Neuronal stem cell (in vitro differentiated cells): ENCODE results near the gene FAM124A.

Source experiments
- DNase-seq: peaks from one replicate; pipeline ENCODE4 v3.0.0-alpha.2; 2013; ENCODE audit warnings: low spot score
- H2AFZ ChIP-seq: one replicate; pipeline ENCODE4 v1.6.1; 2013; ENCODE audit warnings: mild to moderate bottlenecking, low read length, inconsistent platforms
- H2AK5ac ChIP-seq: 2 replicates; pipeline ENCODE4 v1.6.1; 2013; ENCODE audit warnings: low read depth, mild to moderate bottlenecking, inconsistent platforms, low read length, moderate library complexity, mixed read lengths
- H2BK120ac ChIP-seq: 2 replicates; pipeline ENCODE4 v1.6.1; 2013; ENCODE audit warnings: low read depth, mild to moderate bottlenecking, inconsistent platforms, low read length, moderate library complexity, mixed read lengths
- H2BK12ac ChIP-seq: one replicate; pipeline ENCODE4 v1.6.1; 2013; ENCODE audit warnings: low read length, inconsistent platforms
- H2BK15ac ChIP-seq: 2 replicates; pipeline ENCODE4 v1.6.1; 2013; ENCODE audit warnings: mild to moderate bottlenecking, low read length, inconsistent platforms, mixed read lengths
- H2BK5ac ChIP-seq: one replicate; pipeline ENCODE4 v1.6.1; 2013; ENCODE audit warnings: inconsistent platforms, mild to moderate bottlenecking, low read length, moderate library complexity
- H3K14ac ChIP-seq: one replicate; pipeline ENCODE4 v1.6.1; 2013; ENCODE audit warnings: low read length, inconsistent platforms
- H3K18ac ChIP-seq: 2 replicates; pipeline ENCODE4 v1.6.1; 2013; ENCODE audit warnings: low read length, inconsistent platforms
- H3K23ac ChIP-seq: 2 replicates; pipeline ENCODE4 v1.6.1; 2013; ENCODE audit warnings: low read depth, mild to moderate bottlenecking, mixed read lengths, low read length, inconsistent platforms; ENCODE audit not compliant: poor library complexity
- H3K27ac ChIP-seq: replicated peaks from 3 replicates; pipeline ENCODE4 v1.5.1; 2013; ENCODE audit warnings: low read length, inconsistent platforms
- H3K27me3 ChIP-seq, 3 experiments: 2 replicates each; pipeline ENCODE4 v1.6.1; 2013; ENCODE audit warnings: low read length in 3 of 3, mild to moderate bottlenecking in 2 of 3, inconsistent platforms in 1 of 3, low read depth in 1 of 3, mixed read lengths in 1 of 3, moderate library complexity in 1 of 3; ENCODE audit not compliant: control insufficient read depth in 3 of 3, insufficient read depth in 3 of 3
- H3K36me3 ChIP-seq, 2 donors: replicated peaks in 1 of 2; 2 replicates each; pipeline ENCODE4 v1.6.1; 2013; ENCODE audit warnings: low read length in 2 of 2; ENCODE audit not compliant: control insufficient read depth in 2 of 2, insufficient read depth in 2 of 2
- H3K4ac ChIP-seq: 2 replicates; pipeline ENCODE4 v1.6.1; 2013; ENCODE audit warnings: inconsistent platforms, mild to moderate bottlenecking, low read length, moderate library complexity
- H3K4me1 ChIP-seq, 2 donors: 1 replicate in 1 of 2; 2 replicates in 1 of 2; pipeline ENCODE4 v1.6.1; 2013; ENCODE audit warnings: low read length in 2 of 2, low read depth in 1 of 2; ENCODE audit not compliant: control insufficient read depth in 2 of 2, insufficient read depth in 1 of 2
- H3K4me2 ChIP-seq: one replicate; pipeline ENCODE4 v1.6.1; 2013; ENCODE audit warnings: mild to moderate bottlenecking, low read length, inconsistent platforms; ENCODE audit not compliant: insufficient read depth, poor library complexity, severe bottlenecking
- H3K4me3 ChIP-seq, 2 donors: 2 replicates each; pipeline ENCODE4 v1.5.1; 2013; ENCODE audit warnings: low read length in 2 of 2, mild to moderate bottlenecking in 2 of 2, inconsistent platforms in 1 of 2, moderate library complexity in 1 of 2
- H3K79me1 ChIP-seq: one replicate; pipeline ENCODE4 v1.6.1; 2013; ENCODE audit warnings: low read depth, mild to moderate bottlenecking, inconsistent platforms, low read length, moderate library complexity
- H3K9ac ChIP-seq: one replicate; pipeline ENCODE4 v1.6.1; 2013; ENCODE audit warnings: mild to moderate bottlenecking, low read depth, low read length, inconsistent platforms; ENCODE audit not compliant: poor library complexity
- H3K9me3 ChIP-seq, 2 donors: replicated peaks in 1 of 2; 2 replicates each; pipeline versions ENCODE3 to v1.6.1; 2013; ENCODE audit warnings: low read length in 2 of 2, mild to moderate bottlenecking in 2 of 2, inconsistent platforms in 1 of 2, low read depth in 1 of 2, mixed read lengths in 1 of 2, moderate library complexity in 1 of 2; ENCODE audit not compliant: control insufficient read depth in 2 of 2, insufficient read depth in 1 of 2
- H4K8ac ChIP-seq: one replicate; pipeline ENCODE4 v1.6.1; 2013; ENCODE audit warnings: low read depth, mild to moderate bottlenecking, inconsistent platforms, low read length, moderate library complexity
- H4K91ac ChIP-seq: one replicate; pipeline ENCODE4 v1.6.1; 2013; ENCODE audit warnings: low read length, low read depth, mild to moderate bottlenecking, inconsistent platforms; ENCODE audit not compliant: poor library complexity
- WGBS, 2 donors: extraction: QIAGEN DNeasy Blood & Tissue Kit; methylation state at CpG; one replicate each; pipeline ENCODE4 v1.1.7; 2013; ENCODE audit warnings: missing lambda C conversion rate in 2 of 2, mixed read lengths in 1 of 2; ENCODE audit not compliant: insufficient read length in 2 of 2, insufficient replicate concordance in 1 of 2; ENCODE audit errors: extremely low coverage in 2 of 2; 5-methylcytosine and 5-hydroxymethylcytosine counted together

The FAM124A gene

GRCh38 chr13:51178456-51179074 lies 43.6 kb upstream of the FAM124A start:
- no peak overlapping the region for H2BK15ac ChIP-seq
- H3K9ac ChIP-seq: no peak overlapping the region
- H3K4me2 ChIP-seq: no peak overlapping the region
- H2BK5ac ChIP-seq: no peak overlapping the region
- no CpG with 5 or more reads among the region's 4 CpGs for WGBS, 2 donors
- no peak overlapping the region for H2BK12ac ChIP-seq
- H3K9me3 ChIP-seq: no peaks in the 10 kb centered on the region
- H3K27ac ChIP-seq: no peak overlapping the region
- H3K27me3 ChIP-seq: peaks cover 0 to 25% (median 0%) of the 10 kb centered on the region in 3 experiments
- H3K36me3 ChIP-seq: no peaks in the 10 kb centered on the region
- H3K4ac ChIP-seq: no peak overlapping the region
- H4K8ac ChIP-seq: no peak overlapping the region
- no peak overlapping the region for H4K91ac ChIP-seq
- H3K23ac ChIP-seq: no peak overlapping the region
- no peaks in the 10 kb centered on the region for H3K4me1 ChIP-seq
- H2BK120ac ChIP-seq: no peak overlapping the region
- no peak for DNase-seq
- no peak overlapping the region for H3K4me3 ChIP-seq
- no peak overlapping the region for H2AK5ac ChIP-seq
- no peak overlapping the region for H2AFZ ChIP-seq
- H3K79me1 ChIP-seq: no peaks in the 10 kb centered on the region
- H3K14ac ChIP-seq: no peak overlapping the region
- no peak overlapping the region for H3K18ac ChIP-seq

- DNase-seq: no peak
- Histone ChIP-seq H3K36me3 (no peaks in the 10 kb centered on the region), H2AFZ (no peak overlapping the region), H3K4me1 (no peaks in the 10 kb centered on the region), H4K8ac (no peak overlapping the region), H3K14ac (no peak overlapping the region), H4K91ac (no peak overlapping the region), H3K4me2 (no peak overlapping the region), H3K9me3 (no peaks in the 10 kb centered on the region), H3K4me3 (no peak overlapping the region), H2BK120ac (no peak overlapping the region), H3K27ac (no peak overlapping the region), H3K9ac (no peak overlapping the region), H2AK5ac (no peak overlapping the region), H3K79me1 (no peaks in the 10 kb centered on the region), H3K27me3 (peaks cover 0 to 25% (median 0%) of the 10 kb centered on the region in 3 experiments), H2BK5ac (no peak overlapping the region), H2BK12ac (no peak overlapping the region), H3K18ac (no peak overlapping the region), H3K23ac (no peak overlapping the region), H3K4ac (no peak overlapping the region), H2BK15ac (no peak overlapping the region)
- no CpG with 5 or more reads among the region's 5 CpGs for WGBS, 2 donors
Measured at GRCh38 chr13:51179432-51179971, 42.7 kb upstream of the FAM124A start.

GRCh38 chr13:51180853-51181511 lies 41.2 kb upstream of the FAM124A start:
- H2BK12ac ChIP-seq: no peak overlapping the region
- H3K23ac ChIP-seq: no peak overlapping the region
- H2BK15ac ChIP-seq: no peak overlapping the region
- no peak overlapping the region for H3K4ac ChIP-seq
- no peak overlapping the region for H4K8ac ChIP-seq
- peaks cover 0 to 25% (median 0%) of the 10 kb centered on the region in 3 experiments for H3K27me3 ChIP-seq
- no peak overlapping the region for H3K27ac ChIP-seq
- H3K14ac ChIP-seq: no peak overlapping the region
- H3K4me2 ChIP-seq: no peak overlapping the region
- H4K91ac ChIP-seq: no peak overlapping the region
- DNase-seq: no peak
- H2BK5ac ChIP-seq: no peak overlapping the region
- no peak overlapping the region for H3K18ac ChIP-seq
- H2AFZ ChIP-seq: no peak overlapping the region
- H3K9ac ChIP-seq: no peak overlapping the region
- H3K36me3 ChIP-seq: no peaks in the 10 kb centered on the region
- H3K79me1 ChIP-seq: no peaks in the 10 kb centered on the region
- no peaks in the 10 kb centered on the region for H3K9me3 ChIP-seq
- H3K4me3 ChIP-seq: no peak overlapping the region
- H2BK120ac ChIP-seq: no peak overlapping the region
- no CpG with 5 or more reads among the region's 2 CpGs for WGBS, 2 donors
- H2AK5ac ChIP-seq: no peak overlapping the region
- no peaks in the 10 kb centered on the region for H3K4me1 ChIP-seq

GRCh38 chr13:51181786-51182383 lies 40.3 kb upstream of the FAM124A start:
- H3K9me3 ChIP-seq: no peaks in the 10 kb centered on the region
- no peak overlapping the region for H3K4me3 ChIP-seq
- H3K4me2 ChIP-seq: no peak overlapping the region
- H3K4ac ChIP-seq: no peak overlapping the region
- peaks cover 0 to 25% (median 0%) of the 10 kb centered on the region in 3 experiments for H3K27me3 ChIP-seq
- H2BK5ac ChIP-seq: no peak overlapping the region
- H3K18ac ChIP-seq: no peak overlapping the region
- H2AFZ ChIP-seq: no peak overlapping the region
- no peak overlapping the region for H2BK12ac ChIP-seq
- no peak overlapping the region for H3K14ac ChIP-seq
- WGBS, 2 donors: no CpG with 5 or more reads among the region's 4 CpGs
- no peaks in the 10 kb centered on the region for H3K36me3 ChIP-seq
- no peak overlapping the region for H3K27ac ChIP-seq
- no peaks in the 10 kb centered on the region for H3K4me1 ChIP-seq
- H2BK120ac ChIP-seq: no peak overlapping the region
- no peak overlapping the region for H3K23ac ChIP-seq
- no peak overlapping the region for H2AK5ac ChIP-seq
- no peak overlapping the region for H2BK15ac ChIP-seq
- H3K9ac ChIP-seq: no peak overlapping the region
- no peaks in the 10 kb centered on the region for H3K79me1 ChIP-seq
- H4K91ac ChIP-seq: no peak overlapping the region
- DNase-seq: no peak
- no peak overlapping the region for H4K8ac ChIP-seq
